Measurements from ENCODE around the gene GAK.

GAK gene

DNA sequence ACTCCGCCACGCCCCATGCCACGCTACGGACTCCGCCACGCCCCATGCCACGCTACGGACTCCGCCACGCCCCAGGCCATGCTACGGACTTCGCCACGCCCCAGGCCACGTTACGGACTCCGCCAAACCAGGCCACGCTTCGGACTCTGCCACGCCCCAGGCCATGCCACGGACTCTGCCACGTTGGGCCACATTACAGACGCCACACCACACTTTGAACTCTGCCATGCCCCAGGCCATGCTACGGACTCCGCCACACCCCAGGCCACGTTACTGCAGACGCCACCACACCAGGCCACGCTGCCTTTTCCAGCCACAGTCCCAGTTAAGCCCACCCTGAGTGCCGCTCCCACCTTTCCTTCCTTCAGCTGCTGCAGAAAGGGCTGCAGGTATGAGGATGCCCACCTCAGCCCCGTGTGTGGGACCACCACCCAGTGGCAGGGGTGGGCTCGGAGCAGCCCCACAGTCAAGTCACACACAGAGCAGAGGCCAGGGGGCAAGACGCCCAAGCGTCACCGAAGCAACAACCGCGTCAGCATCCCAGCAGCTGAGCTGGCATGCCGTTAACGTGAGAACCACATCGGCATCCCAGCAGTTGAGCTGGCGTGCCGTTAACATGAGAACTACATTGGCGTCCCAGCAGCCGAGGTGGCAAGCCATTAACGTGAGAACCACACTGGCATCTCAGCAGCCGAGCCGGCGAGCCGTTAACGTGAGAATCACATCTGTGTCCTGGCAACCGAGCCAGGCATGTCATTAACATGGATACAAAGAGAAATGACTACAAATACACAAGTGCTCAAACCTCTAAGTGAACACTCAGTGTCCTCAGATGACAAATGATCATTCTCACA, 26.4 kb downstream of the GAK start:
- DNase-seq = no peak

DNA sequence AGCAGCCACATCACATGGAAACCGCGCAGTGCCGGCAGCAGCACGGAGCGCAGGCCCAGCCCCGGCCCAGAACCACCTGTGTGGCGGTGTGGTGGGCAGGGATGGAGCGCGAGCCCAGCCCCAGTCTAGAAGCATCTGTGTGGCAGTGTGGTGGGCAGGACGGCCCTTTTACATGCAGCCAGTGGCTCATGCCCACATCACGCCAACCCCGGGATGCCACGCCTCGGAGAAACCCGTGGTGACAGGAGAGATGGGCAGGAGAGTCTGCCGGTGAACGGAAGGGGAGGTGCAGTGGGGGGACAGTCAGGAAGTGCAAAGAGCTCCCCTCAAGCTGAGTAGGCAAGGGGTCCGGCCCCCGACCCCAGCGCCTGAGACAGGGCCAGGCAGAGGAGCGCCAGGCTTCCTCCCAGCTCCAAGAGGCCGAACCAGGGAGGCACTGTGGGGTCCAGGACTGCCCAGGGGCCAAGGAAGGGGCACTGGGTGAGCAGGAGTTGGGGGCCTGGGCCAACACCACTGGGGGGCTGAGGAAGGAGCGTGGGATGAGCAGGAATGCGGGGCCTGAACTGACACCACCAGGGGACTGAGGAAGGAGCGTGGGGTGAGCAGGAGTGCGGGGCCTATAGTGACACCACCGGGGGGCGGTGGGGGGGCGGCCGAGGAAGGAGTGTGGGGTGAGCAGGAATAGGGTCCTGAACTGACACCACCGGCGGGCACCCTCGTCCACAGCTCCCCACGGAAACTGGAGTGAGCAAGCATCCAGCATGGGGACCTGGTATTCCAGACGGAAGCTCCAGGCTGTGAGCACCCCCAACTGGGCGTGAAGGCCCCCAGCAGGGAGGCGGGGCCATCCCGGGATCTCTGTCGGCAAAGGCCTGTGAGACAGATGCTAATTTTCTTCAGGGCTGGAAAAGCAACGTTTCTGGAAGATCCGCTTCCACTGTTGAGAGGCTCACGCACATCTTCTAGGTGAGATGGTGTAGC, 28.8 kb downstream of the GAK start:
- DNase-seq = no peak

DNA sequence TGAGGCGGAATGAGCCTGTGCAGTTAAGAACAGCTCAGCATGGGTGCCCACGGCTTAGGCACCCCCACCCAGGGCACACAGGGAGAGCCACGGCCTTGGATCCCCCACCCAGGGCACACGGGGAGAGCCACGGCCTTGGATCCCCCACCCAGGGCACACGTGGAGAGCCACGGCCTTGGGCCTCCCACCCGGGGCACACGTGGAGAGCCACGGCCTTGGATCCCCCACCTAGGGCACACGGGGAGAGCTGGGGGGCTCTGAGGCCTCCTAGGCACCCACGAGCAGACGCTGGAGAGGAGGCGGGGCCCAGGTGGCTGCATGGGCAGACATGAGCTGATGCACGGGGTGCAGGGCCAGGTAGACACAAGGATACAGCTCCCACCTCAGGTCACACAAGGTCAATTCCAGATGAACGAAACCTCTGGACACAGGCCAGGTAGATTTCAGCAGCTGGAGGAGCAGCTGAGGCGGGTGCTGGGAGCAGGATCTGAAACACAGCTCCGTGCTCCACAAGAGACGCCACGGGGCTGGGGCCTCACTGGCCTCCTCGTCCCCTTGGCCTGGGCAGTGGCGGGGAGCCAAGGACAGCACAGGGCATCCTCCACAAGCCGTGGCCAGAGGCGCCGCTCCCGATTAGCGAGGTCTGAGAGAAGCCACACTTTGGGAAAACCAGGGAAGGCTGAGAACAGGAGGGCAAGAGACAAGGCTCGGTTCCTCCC, 30.8 kb downstream of the GAK start:
- DNase-seq = no peak

DNA sequence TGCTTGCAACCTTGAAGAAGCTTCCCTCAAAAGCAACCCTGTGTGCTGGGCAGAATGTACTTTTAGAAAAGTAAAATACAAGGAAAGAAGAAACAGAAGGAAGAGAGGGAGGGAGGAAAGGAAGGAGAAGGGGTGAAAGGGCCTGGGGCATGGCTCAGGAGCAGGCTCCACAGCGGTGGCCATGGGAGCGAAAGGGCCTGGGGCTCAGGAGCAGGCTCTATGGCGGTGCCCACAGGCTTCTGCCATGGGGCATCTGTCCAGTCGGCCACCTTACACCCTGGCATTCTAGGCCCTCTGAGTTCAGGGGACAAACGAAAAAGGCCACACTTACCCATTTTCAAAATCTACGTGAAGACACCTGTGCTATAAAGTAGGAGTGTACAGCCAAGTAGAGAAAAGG, 31.4 kb downstream of the GAK start:
- no peak for DNase-seq

DNA sequence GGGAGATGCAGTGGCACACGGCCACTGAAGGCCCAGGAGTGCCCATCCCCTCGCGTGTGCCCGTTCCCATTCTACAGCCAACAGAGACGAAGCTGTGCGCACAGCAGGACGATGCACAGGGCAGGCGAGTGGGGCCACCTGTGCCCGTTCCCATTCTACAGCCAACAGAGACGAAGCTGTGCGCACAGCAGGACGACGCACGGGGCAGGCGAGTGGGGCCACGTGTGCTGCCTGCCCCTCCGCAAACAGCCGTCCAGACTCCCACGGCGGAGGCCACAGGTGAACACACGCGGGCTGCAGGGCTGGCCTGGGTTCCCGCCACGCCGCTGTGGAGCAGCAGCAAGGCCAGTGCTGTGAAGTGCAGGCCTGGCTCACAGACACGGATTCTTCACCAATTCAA, 32.0 kb downstream of the GAK start:
- no peak for DNase-seq

DNA sequence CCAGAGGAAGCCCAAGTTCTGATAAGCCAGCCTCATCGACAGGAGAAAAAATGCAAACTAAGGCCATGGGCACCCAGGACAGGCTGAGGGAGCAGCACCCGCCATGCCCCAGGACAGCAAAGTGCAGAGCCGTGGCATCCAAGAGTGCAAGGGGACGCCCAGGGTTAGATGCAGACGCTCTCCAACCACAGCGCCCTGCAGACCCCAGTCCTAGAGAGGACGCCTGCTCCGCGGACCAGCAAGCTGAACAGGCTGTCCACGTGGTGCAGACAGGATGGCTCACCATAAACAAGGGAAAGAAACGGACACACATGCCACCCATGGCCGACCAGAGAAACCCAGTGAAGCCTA, 32.6 kb downstream of the GAK start:
- no peak for DNase-seq

DNA sequence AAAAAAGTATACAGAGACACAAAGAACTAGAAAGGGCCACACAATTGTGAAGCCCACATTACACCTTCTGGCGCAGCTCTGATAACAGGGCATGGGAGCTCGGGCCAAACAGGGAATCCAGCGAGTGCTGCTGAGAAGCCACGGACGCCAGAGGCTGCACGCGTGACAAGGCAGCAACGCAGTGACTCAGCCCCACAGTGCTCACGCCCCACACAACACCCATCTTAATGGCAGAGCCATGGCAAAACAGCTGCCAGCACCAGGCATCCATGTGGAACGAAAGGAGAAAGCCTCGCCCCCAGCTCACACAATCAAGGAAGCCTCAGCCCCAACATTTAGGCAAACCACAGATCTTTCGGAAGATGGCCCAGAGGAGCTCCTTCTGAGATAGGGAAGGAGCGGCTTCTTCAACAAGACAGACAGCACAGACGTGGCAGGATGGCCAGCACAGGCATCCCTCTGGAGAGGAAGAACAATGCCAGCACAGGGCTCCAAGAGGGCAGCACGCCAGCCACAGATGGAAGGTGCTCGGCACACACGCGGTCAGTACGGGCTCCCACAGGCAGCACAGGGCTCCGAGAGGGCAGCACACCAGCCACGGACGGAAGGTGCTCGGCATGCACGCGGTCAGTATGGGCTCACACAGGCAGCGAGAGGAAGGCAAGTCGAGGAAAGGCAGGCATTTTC, 33.1 kb downstream of the GAK start:
- DNase-seq = no peak

DNA sequence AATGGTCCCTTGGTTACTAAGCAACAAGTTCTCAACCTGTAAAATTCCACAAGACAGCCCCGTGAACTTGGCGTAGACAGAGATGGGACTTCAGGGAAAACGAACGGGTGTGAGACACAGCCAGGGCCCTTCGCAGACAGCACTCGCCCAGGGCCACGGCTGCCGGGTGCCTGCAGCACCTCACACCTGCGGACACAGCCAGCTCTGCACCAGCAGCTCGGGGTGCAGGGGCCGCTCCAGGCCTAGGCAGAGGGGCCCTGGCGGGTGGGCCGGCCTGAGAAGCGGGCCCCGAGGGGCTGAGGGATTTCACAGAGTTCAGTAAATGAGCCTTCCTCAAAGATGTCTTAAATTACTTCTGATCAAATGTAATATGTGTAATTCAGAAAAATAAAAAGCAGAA, 34.0 kb downstream of the GAK start:
- no peak for DNase-seq

DNA sequence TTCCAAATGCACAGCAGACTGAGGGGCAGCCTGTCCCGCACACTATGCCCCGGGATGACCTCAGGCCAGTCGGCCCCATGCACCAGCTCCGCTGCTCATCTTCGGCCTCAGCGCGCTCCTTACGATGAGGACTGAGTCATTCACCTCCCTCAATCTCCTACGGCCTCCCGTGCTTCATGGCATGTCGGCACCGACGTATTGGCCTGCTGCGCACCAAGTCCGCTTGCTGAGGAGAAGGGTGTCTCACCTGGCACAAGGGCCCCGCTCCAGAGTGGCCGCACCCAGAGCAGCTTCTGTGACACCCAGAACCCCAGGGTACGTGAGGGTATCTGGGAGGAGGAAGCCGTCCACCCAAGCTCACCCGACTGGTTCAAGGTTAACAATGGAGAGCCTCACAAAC, 35.5 kb downstream of the GAK start:
- no peak for DNase-seq

DNA sequence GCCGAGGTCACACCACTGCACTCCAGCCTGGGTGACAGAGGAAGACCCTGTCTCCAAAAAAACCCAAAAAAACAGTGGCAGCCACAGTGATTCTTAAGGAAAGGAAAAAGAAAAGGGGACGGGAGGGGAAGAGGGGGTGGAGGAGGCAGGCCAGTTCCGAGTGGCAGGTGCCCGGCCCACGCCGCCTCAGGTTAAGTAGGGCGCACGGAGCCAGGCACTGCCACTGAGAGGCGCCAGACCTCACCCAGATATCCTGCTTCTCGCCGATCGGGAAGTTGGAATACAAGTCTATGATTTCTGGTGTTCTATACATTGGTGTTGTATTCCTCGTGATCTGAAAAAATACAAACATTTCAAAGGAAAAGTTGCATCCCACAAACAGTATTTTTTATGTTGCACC, 35.9 kb downstream of the GAK start:
- no peak for DNase-seq

DNA sequence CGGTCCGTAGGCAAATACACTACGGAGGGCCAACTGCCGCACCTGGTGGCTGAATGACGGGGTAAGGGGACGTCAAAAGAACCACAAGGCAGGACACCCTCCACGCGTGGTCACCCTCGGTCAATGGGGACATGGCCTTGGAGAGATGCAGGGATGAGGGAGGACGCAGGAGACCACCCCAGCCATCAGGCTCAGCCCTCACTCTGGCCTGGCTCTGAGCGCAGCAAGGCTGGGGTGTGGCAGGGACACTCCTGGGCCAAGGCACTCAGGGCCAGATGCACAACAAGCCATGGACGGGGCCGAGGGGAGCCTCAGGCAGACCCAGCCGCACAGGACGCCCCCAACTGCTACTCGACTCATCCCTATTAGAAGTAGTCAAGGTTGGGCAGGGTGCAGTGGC, 36.5 kb downstream of the GAK start:
- DNase-seq = no peak

DNA sequence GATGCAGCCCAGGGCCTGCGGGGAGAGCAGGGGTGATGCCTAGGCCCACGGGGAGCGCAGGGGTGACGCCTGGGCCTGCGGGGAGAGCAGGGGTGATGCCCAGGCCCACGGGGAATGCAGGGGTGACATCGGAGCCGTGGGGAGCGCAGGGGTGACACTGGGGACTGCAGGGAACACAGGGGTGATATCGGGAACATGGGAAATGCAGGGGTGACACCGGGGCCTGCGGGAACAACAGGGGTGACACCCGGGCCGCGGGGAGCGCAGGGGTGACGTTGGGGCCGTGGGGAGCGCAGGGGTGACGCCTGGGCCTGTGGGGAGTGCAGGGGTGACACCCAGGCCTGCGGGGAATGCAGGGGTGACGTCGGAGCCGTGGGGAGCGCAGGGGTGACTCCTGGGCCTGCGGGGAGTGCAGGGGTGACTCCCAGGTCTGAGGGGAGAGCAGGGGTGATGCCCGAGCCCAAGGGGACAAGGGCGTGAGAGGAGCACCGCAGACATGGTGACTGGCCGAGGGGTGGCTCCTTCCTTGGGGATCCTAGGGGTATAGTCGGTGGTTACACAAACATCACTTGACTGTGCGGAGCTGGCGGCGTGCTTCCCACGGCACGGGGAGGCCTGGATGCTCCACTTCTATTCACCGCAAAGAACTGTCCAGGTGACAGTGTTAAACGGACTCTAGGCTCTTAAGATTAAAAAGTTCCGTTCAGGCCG, 38.0 kb downstream of the GAK start:
- no peak for DNase-seq

DNA sequence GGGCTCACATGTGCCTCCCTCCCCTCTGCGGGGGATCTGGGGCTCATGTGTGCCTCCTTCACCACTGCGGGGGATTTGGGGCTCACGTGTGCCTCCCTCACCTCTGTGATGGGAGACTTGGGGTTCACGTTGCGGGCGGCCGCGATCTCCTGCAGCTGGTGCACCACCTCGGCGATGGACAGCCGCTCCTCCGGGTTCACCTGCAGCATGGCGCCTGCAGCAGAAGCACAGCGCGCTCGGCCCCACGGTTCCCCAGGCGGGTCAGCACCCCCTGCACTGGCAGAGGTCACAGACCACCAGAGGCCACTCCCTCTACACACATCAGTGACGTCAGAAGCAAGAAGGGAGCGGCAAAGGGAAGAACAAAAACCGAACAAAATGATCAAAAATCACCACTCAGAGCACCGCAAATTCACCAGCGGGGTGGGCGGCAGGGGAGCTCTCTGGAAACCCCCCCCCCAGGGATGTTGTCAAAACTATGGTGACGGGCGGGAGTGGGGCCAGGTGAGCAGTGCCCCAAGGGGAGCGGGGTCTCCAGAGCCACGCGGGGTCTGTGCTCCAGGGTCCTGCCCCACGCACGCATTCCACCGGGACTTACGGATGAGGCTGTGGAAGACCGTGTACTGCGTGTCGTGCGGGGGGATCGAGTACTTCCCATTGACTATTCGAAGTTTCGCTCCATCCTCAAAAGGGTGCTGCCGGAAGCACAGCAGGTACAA, 38.7 kb downstream of the GAK start:
- DNase-seq = no peak

DNA sequence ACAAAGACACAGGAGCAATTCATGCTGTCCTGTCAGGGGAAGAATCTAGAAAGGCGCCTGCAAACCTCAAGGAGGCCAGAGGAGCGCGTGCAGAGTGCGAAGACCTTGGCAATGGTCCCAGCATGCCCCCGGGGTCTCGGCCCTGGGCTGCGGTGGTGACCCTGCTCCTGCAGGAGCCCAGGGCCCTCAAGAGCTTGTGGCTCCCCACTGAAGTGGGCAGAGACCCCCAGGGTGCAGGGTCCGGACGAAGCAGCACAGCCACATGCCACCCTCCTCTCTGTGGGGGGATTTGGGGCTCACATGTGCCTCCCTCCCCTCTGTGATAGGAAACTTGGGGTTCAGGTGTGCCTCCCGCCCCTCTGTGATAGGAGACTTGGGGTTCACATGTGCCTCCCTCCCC, 39.3 kb downstream of the GAK start:
- DNase-seq = no peak

DNA sequence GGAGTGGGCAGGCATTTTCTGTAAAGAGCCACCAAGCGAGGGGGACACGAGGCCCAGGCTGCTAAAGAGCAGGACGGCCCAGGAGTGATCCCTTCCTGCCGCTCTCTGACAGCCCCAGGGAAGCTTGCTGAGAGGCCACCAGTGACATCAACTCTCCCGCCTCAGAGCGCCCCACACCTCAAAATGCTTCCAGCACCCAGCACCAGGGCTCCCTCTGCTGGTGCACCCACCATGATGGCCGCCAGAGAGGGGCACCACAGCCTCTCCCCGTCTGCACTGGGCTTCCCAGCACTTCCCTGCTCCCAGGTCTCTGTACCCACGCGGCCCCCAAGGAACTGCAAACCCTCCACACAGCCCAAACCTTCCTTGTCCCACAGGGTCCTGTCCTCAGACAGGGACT, 40.4 kb downstream of the GAK start:
- no peak for DNase-seq

DNA sequence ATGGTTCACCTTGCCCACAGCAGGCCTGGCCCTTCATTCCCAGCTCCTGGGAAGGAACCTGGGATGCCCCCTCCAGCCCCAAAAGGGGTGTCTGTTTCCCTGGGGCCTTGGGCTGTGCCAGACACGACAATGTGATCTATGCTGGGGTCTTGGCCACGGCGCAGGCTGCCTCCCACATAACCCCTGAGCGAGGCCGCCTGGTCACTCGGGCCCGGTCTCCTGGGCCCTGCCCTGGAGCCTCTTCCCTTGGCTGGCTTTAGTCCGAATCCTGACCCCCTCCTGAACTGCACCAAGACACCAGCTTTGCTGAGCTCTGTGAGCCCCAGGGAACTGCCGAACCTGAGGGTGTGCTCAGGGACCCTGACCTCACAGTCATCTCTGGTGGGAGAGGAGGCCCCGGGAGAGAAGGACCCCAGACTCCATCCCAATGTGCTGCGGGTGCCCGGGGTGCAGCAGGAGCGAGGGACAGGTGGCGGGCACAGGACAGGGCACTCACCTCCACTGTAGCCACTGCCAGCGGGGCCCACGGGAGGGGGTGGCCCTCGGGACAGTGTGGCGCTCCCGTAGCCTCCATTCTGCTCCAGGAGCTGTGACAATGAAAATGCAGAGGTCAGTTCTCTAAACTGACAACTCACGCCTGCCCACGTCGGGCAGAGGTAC, 42.0 kb downstream of the GAK start:
- no peak for DNase-seq

DNA sequence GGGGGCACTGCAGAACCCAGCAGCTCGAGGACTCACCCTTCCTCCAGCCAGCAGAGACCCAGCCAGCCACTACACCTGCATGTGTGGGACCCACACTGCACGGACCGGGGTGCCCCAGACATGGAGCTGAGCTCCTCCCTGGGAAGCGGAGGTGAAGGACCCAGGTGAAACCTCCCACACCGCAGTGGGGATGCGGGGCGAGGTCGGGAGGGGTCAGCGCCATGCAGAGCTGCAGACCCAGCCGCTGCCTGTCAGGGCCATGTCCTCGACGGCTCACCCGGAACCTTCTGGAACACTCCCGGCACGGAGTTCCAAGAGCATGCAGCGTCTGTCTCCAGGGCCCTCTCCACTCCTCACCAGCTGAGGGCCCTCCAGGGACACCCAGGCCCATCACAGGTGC, 42.6 kb downstream of the GAK start:
- no peak for DNase-seq

DNA sequence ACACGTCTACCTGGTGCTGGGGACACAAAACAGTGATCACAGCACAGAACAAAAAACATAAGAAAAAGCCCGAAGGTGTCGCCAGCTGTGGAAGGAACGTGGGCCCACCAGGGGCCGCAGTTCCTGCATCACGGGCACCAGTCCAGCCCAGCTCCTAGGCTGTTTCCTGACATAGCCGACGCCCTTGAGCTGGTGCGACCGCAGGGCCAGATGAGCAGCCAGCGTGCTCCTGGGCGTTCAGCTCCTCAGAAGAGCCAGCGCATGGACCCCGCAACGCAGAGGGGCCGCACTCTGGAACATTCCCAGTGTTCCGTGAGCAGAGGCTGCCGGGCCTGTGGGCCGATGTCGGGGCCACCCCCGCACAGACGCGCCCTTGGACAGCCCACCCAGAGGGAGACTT, 44.1 kb downstream of the GAK start:
- DNase-seq = no peak

DNA sequence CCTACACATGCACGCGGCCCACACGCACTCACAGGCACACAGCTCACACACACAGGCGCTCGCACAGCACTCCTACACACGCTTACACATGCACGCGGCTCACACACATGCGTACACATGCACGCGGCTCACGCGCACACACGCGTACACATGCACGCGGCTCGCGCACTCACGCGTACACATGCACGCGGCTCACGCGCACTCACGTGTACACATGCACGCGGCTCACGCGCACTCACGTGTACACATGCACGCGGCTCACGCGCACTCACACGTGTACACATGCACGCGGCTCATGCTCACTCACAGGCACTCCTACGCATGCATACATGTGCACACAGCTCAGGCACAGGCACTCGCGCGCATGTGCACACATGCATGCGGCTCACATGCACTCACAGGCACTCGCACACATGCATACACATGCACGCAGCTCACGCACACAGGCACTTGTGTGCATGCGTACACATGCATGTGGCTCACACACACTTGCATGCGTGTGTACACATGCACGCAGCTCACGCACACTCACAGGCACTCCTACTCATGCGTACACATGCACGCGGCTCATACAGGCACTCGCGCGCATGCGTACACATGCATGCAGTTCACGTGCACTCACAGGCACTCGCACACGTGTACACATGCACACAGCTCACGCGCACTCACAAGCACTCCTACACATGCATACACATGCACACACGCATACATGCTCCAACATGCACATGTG, 44.9 kb downstream of the GAK start:
- DNase-seq = no peak

DNA sequence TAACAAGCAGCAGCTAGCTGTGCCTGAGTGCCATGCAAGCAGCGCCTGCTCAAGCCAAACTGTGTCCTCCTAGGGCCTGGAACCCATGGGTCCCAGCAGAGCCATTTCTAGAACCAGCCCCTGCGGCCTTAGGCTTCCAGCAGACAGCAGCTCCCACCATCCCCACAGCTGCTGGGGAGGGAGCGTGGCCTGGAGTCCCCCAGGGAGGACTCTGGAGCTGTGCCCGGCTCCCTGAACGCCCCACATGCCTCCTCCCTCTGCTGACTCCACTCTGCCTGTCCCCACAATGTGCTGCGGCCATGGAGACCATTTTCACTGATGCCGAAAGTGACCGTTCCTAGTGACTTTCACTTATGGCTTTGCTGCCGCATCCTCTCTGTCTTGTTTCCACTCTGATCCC, 45.9 kb downstream of the GAK start:
- no peak for DNase-seq
